SIG-M5 (cell line): ENCODE results near the gene HIKESHI.
"Not testable (repeated sequence)": the region's sequence is repeated elsewhere in the genome, so short reads cannot be mapped to it uniquely, and the experiment has no call there.

Experiments
- DNase-seq: peaks from one replicate; lab custom pipeline; 2025; lab: John Stamatoyannopoulos, UW

The HIKESHI gene, protein sequence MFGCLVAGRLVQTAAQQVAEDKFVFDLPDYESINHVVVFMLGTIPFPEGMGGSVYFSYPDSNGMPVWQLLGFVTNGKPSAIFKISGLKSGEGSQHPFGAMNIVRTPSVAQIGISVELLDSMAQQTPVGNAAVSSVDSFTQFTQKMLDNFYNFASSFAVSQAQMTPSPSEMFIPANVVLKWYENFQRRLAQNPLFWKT

DNA sequence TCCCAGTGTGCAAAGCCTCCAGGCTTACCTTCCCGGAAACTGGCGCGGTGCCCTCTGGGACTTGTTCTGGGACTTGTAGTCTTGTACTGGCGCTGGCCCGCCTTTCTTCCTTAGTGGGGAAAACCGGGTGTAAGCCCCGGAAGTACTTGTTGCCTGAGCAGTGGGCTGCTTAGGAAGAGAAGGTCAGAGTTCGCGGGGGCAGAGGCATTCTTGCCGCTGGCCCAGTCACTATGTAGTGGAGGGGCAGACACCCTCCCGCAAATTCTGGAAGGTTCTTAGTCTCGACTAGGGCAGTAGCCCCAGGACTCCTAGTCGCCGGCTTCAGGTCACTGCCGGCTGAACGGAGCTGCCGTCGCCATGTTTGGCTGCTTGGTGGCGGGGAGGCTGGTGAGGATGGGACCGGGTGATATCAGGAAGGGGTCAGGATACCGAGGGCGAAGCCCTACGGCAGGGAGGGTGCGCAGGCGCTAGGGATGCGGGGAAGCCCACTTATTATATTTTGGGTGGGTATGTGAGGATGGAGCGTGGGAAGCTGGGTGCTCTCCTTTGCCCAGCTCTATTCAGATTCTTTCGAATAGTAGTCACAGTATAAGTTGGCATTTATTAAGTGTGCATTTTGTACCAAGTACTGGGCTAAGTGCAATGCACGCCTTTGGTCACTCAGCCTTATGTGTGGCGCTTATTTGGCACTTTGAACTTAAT, at the start of gene HIKESHI:
HIKESHI (plus strand) TSS at position 149 of the 702 bp plus-strand sequence; CDS start at position 358, 209 bp downstream.
- peak; percentile 68 for DNase-seq

DNA sequence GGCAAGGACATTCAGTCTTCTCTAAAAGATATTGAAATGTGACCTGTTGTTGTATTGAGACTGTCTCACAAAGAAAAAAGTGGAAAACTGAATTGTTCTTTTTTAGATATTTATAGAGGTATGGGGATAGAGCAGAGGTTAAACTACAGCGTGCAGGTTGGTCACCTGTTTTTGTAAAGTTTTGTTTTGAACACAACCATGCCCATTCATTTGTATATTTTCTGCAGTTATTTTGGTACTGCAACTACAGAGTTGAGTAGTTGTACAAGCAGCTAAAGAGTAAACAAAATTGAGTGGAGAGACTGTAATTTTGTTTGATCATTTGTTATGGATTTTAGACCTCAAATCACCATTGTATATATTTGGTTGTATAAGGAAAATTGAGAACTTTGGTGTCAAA, 46.1 kb upstream of the HIKESHI start:
- no peak for DNase-seq

GRCh38 chr11:86256608-86257007, 45.4 kb upstream of the HIKESHI start:
- no peak for DNase-seq

GRCh38 chr11:86257446-86257845, 44.6 kb upstream of the HIKESHI start:
- DNase-seq, result no peak

GRCh38 chr11:86259730-86260129, 42.3 kb upstream of the HIKESHI start:
- no peak for DNase-seq

- DNase-seq, result no peak
Measured at GRCh38 chr11:86261328-86261727, 40.7 kb upstream of the HIKESHI start.

GRCh38 chr11:86262387-86262786, 39.7 kb upstream of the HIKESHI start:
- no peak for DNase-seq

DNA sequence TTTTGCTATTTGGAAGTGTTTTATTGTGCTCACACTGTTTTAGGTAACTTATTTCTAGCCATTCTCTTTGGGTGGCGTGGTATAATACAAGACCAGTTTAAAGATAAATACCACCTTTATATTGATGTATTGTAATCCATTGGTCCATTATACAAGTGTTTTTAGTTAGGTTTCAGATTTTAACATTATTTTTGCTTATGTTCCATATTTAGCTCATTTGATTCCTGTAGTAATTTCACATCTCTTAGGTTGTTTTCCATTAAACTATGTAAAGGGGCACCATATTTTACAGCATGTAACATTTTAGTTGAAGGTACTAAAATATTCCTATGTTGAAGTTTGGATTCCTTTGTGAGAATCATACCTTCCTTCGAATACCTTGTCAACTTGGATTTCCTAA, 37.4 kb upstream of the HIKESHI start:
- DNase-seq, result no peak

DNA sequence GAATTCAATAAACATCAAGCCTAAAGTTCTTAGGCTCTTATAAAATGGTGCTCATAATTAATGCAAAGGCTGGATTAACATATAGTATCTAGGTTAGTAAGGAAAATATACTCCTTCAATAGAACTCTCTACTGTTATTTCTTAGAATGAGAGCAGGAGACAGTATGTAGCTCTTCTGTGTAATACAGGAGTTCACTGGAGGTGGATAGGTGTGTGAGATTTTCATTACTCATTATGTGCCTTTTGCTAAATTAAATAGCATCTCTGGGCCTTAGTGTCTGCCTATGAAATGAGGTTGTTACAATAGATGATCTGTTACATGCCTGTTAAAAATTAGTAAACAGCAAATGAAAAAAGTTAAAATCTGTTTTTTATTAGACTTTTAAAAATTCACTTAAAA, 36.8 kb upstream of the HIKESHI start:
- no peak for DNase-seq

DNA sequence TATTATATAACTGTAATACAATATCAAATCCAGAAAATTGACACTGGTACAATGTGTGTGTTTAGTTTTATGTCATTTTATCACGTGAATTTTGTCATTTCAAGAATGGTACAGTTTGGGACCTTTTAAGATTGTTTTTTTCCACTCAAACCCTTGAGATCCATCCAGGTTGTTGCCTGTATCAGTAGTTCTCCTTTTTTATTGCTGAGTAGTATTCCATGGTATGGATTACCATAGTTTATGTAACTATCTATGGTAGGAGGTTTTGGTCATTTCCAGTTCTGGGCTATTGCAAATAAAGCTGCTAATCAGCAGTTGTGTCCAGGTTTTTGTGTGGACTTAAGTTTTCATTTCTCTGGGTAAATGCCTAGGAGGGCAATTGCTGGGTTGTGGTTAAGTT, 32.4 kb upstream of the HIKESHI start:
- no peak for DNase-seq

GRCh38 chr11:86274503-86274902, 27.5 kb upstream of the HIKESHI start:
- no peak for DNase-seq

GRCh38 chr11:86274999-86275398, 27.0 kb upstream of the HIKESHI start:
- DNase-seq, result no peak

DNA sequence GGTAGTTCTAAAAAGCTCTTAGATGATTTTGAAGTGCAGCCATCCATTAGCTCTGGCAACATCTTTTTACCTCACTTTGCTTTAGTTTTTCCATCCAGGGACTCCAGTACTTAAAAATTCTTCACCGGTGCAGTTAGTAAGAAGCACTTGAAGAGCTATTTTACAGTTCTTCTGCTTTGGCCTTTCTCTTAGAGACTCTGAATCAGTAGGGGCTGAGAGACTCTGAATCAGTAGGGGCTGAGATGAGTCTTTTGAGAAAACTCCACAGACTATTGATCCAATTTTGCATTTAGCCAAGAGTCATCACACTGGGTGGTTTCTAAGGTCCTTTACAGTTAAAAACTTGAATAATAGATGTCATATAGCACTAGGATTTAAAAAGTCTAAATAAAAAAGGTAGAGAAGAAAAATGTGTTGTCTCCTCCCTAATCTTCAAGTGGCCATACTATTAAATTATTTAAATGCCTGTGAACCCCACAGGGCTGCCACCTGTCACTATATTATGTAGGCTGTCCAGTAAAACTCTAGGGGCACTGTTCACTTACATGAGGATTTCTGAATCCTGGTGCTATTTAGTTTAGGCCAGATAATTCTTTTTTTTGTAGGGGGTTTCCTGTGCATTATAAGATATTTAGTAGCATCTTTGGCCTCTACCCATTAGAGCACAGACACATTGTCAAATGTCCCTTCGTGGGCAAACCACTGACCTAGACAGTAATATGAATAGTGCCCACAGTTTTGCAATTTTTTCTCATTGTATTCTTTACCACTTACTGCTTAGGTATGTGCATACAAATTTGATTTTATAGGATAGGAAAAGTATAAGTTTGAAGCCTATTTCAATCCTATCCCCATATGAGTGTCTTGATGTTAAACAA, 26.3 kb upstream of the HIKESHI start:
- no peak for DNase-seq

DNA sequence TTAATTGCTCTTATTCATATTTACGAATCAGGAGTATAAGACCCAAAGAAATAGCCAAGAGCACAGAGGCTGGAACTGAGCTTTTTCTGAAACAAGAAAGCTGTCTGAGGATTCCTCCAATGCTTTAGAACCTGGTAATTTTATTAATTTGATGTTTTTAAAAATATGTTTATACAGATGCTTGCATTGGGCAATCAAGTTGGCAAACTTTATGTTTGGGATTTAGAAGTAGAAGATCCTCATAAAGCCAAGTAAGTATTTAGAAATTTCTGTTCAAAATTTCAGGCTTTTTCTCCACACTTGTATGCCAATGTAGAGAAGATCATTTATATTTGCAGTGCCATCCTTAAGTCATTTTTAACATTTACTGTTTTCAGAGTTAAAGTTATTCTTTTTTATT, 24.3 kb upstream of the HIKESHI start:
- no peak for DNase-seq

DNA sequence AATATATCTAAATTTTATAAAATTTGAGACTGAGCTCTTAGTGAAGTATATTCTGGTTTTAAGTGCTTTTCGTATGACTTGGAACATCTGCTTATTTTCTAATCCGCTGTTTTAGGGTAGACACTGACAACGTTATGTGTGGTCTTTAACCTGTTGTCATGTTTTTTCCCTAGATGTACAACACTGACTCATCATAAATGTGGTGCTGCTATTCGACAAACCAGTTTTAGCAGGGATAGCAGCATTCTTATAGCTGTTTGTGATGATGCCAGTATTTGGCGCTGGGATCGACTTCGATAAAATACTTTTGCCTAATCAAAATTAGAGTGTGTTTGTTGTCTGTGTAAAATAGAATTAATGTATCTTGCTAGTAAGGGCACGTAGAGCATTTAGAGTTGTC, 23.8 kb upstream of the HIKESHI start:
- DNase-seq, result no peak

DNA sequence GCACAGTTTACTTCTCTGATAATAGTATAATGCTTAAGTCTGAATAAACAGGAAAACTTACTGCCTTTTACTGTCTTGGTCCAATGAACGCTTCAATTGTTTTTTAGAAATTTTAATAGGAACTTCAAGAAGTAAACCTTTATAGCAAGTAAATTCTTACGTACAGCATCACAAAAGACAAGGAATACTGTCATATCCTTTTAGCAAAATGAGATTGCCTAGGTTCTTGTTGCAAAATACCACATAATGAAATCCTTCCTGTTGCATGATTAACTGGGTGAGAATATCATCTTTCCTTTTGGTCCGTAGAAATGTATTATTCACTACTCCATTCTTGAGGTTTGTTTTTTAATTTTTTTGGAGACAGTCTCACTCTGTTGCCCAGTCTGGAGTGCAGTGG, 22.3 kb upstream of the HIKESHI start:
- DNase-seq, result no peak

DNA sequence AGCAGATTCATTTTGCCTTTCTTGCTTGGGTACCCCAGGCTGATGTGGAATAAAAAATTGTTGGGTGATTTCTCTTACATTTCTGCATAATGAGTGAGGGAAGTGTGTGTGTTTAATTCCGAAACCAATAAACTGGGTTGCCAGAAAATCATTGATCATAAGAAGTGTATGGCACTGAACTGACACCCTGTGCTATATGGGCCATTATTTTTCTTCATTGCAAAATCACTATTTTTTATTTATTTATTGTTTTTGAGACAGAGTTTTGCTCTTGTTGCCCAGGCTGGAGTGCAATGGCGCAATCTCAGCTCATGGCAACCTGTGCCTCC, 14.6 kb upstream of the HIKESHI start:
- DNase-seq, result no peak

DNA sequence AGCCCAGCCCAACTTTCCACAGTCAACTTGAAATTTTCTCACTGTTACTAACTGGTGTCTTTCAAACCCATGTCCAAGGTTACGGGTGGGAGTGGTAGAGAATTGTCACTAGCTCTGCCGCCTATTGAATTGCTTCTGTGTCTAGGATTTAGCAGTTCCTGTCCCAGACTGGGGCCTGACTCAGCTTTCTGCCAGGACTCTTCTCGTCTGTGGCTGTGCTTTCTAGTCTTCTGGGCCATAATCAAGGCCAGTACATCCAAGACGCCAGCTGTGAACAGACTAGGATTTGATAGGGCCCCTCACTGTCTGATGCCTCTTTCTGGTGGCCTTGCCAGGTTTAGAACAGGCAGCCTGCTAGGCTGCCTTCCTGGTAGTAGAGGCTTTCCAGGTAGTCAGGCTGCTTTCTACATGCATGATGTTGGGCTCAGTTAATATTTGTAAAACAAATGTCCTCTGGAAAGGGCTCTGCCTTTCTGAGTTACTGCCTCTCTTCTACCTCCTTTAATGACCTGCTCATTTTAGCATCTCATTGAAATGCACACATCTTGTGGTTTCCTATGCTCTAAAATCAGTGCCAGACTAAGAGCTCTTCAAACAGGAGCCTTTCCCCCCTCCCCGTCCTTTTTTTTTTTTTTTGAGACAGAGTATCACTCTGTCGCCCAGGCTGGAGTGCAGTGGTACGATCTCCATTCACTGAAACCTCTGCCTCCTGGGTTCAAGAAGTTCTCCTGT, 13.1 kb upstream of the HIKESHI start:
- DNase-seq, result no peak

DNA sequence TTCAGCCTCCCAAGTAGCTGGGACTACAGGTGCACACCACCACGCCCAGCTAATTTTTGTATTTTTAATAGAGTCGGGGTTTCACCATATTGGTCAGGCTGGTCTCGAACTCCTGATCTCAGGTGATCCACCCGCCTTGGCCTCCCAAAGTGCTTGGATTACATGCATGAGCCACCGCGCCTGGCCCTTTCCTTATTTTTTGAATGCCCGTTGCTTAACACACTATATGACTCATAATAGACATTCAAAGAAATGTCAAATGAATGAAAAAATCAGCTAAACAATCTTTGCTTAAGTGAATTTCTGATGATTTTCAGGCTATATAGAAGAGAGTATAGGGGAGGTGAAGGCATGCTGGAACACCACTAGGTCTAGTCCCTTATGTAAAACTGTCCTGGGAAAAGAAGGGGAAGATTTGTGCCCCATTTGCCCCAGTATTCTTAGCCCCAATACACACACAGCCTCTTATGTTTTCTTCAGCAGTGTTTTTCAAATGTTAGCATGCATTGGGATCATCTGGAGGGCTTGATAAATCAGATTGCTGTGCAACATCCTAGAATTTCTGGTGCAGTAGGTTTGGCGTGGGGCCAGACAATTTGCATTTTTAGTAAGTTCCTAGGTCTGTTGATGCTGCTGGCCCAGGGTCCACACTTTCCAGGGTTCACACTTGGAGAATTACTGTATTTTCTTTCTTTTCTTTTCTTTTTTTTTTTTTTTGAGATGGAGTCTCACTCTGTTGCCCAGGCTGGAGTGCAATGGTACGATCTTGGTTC, 12.3 kb upstream of the HIKESHI start:
- not testable (repeated sequence) for DNase-seq

GRCh38 chr11:86291466-86292262, 10.4 kb upstream of the HIKESHI start:
- DNase-seq, result no peak
